Measurements from ENCODE around the gene SHROOM4. TPM values are rescaled to one million over a fixed set of nuclear protein-coding genes. Genes with fewer than 3 reads are reported as not detected.

The SHROOM4 gene
- total RNA-seq, 1 experiment from 2014 or later: 2.1 TPM

GRCh38 chrX:50643525-50644137 lies 170.4 kb downstream of the SHROOM4 start:
- no peak overlapping the region for H3K23ac ChIP-seq (ENCODE audit: insufficient read length, low read depth, low read length)
- H2BK5ac ChIP-seq (ENCODE audit: insufficient read length, low read length): peak overlapping the region; percentile 22
- H4K5ac ChIP-seq (ENCODE audit: insufficient read length, low read depth, low read length): no peak overlapping the region
- no peak overlapping the region for H2AFZ ChIP-seq (ENCODE audit: low read length)
- H3K9me3 ChIP-seq (ENCODE audit: control insufficient read depth, low read depth, low read length): no peaks in the 10 kb centered on the region
- no peak overlapping the region for H3K56ac ChIP-seq (ENCODE audit: insufficient read length, low read depth, low read length)
- no peaks in the 10 kb centered on the region; the same call in 1 of the 2 replicates for H3K27me3 Mint-ChIP-seq (ENCODE audit: low read depth)
- no peaks in the 10 kb centered on the region for H3K79me1 ChIP-seq (ENCODE audit: insufficient read depth, low read depth, low read length, poor library complexity, severe bottlenecking)
- H2AK5ac ChIP-seq (ENCODE audit: insufficient read length, low read length): no peak overlapping the region
- no peak overlapping the region for H2BK15ac ChIP-seq (ENCODE audit: low read depth, low read length)
- peaks cover 9% of the 10 kb centered on the region; the same call in 1 of the 2 replicates for H3K4me1 ChIP-seq (ENCODE audit: insufficient read depth, low read length)
- H3K14ac ChIP-seq (ENCODE audit: insufficient read depth, low read length): no peak overlapping the region; the same call in 1 of the 2 replicates
- no peak overlapping the region for H2BK12ac ChIP-seq (ENCODE audit: insufficient read length, low read depth, low read length)
- no peaks in the 10 kb centered on the region for H3K79me2 ChIP-seq (ENCODE audit: insufficient read depth, low read length)
- H3K4me3 Mint-ChIP-seq: no peak overlapping the region
- WGBS (ENCODE audit: extremely low coverage, insufficient read length, low lambda C conversion rate): no CpG with 5 or more reads among the region's 7 CpGs
- H2BK120ac ChIP-seq (ENCODE audit: low read depth, low read length, poor library complexity, severe bottlenecking): no peak overlapping the region
- H4K8ac ChIP-seq (replicated peaks; ENCODE audit: insufficient read length, low read depth, low read length): no peak overlapping the region
- H3K4me2 ChIP-seq (ENCODE audit: insufficient read depth, insufficient read length, low read length): no peak overlapping the region
- H2BK20ac ChIP-seq (ENCODE audit: low read depth, low read length, poor library complexity, severe bottlenecking): no peak overlapping the region
- H3K4me1 Mint-ChIP-seq: peaks cover 18 to 20% of the 10 kb centered on the region in 2 experiments
- H4K91ac ChIP-seq (ENCODE audit: insufficient read length, low read depth, low read length): peak overlapping the region; percentile 62
- no peak overlapping the region for H3K27ac Mint-ChIP-seq
- H3K36me3 Mint-ChIP-seq (ENCODE audit: insufficient read depth in 1 of 3, low read depth in 3 of 3): peaks cover 0 to 1% (median 0%) of the 10 kb centered on the region in 3 experiments; a peak in 2 of 7 replicates
- DNase-seq: no peak
- no peak for TF ChIP-seq CTCF (conservative IDR thresholded peaks at IDR 0.05)
- H3K27me3 ChIP-seq (ENCODE audit: insufficient read depth, low read length): no peaks in the 10 kb centered on the region
- no peak overlapping the region for H3K27ac ChIP-seq (ENCODE audit: insufficient read length, low read depth, low read length)
- no peaks in the 10 kb centered on the region for H4K20me1 ChIP-seq (ENCODE audit: control insufficient read depth, insufficient read depth, insufficient read length)
- H3K23me2 ChIP-seq (ENCODE audit: insufficient read length, low read depth, low read length, poor library complexity, severe bottlenecking): no peaks in the 10 kb centered on the region
- H3T11ph ChIP-seq (ENCODE audit: low read length): no peak overlapping the region
- H3K18ac ChIP-seq (ENCODE audit: insufficient read length, low read depth, low read length): no peak overlapping the region
- no peak overlapping the region for H3K4ac ChIP-seq (ENCODE audit: low read depth, low read length)
- no peak overlapping the region for H3K9ac ChIP-seq (ENCODE audit: extremely low read depth, insufficient read length, low read length)
- peaks cover 47 to 54% of the 10 kb centered on the region in 2 experiments for H3K9me3 Mint-ChIP-seq
